Loucy (cell line): ENCODE results near the gene SARNP.

Experiments
- H2AFZ ChIP-seq: fragments of 200-600 bp; sonication (generic); 2 replicates; pipeline ENCODE4 v1.6.0; 2016; ENCODE audit warnings: antibody characterized with exemption, mild to moderate bottlenecking, low read length, moderate library complexity
- H3F3A ChIP-seq: fragments of 200-600 bp; 2 replicates; pipeline ENCODE4 v1.6.0; 2016; ENCODE audit warnings: antibody characterized with exemption, low read depth, mild to moderate bottlenecking
- H3K27me3 ChIP-seq: fragments of 200-600 bp; sonication (generic); 2 replicates; pipeline ENCODE4 v1.6.1; 2014; ENCODE audit warnings: low read length, mild to moderate bottlenecking; ENCODE audit not compliant: insufficient read depth, poor library complexity, severe bottlenecking
- H3K36me3 ChIP-seq: fragments of 200-600 bp; sonication (generic); 2 replicates; pipeline ENCODE4 v1.6.1; 2016; ENCODE audit warnings: low read length; ENCODE audit not compliant: insufficient read depth
- H3K4me1 ChIP-seq: fragments of 200-600 bp; sonication (generic); 2 replicates; pipeline ENCODE4 v1.5.1; 2014; ENCODE audit warnings: low read length, mild to moderate bottlenecking; ENCODE audit not compliant: insufficient read depth, poor library complexity, severe bottlenecking
- H3K4me2 ChIP-seq: fragments of 200-600 bp; sonication (generic); 2 replicates; pipeline ENCODE4 v1.6.0; 2014; ENCODE audit warnings: antibody characterized with exemption, low read length, low read depth, mild to moderate bottlenecking; ENCODE audit not compliant: poor library complexity, severe bottlenecking
- H3K4me3 ChIP-seq: fragments of 200-600 bp; sonication (generic); 2 replicates; pipeline ENCODE4 v1.5.1; 2014; ENCODE audit warnings: low read length, mild to moderate bottlenecking, mixed read lengths; ENCODE audit not compliant: poor library complexity, severe bottlenecking
- H3K79me2 ChIP-seq: fragments of 200-600 bp; sonication (generic); 2 replicates; pipeline ENCODE4 v1.6.1; 2014; ENCODE audit warnings: low read length; ENCODE audit not compliant: insufficient read depth
- H3K9ac ChIP-seq: fragments of 200-600 bp; sonication (generic); 2 replicates; pipeline ENCODE4 v1.6.0; 2014; ENCODE audit warnings: mild to moderate bottlenecking, low read depth, low read length, moderate library complexity; ENCODE audit not compliant: poor library complexity, severe bottlenecking
- H3K9me2 ChIP-seq: fragments of 200-600 bp; sonication (generic); replicated peaks from 2 replicates; pipeline ENCODE4 v1.6.1; 2016; ENCODE audit warnings: low read depth, low read length, mixed read lengths
- H3K9me3 ChIP-seq: fragments of 200-600 bp; sonication (generic); 2 replicates; pipeline ENCODE4 v1.6.1; 2014; ENCODE audit warnings: mild to moderate bottlenecking, antibody characterized with exemption, low read length, low read depth; ENCODE audit not compliant: insufficient read depth
- H4K20me1 ChIP-seq: fragments of 200-600 bp; sonication (generic); 2 replicates; pipeline ENCODE4 v1.6.0; 2014; ENCODE audit warnings: antibody characterized with exemption, low read length, mild to moderate bottlenecking; ENCODE audit not compliant: insufficient read depth, poor library complexity, severe bottlenecking
- CTCF ChIP-seq: fragments of 200-600 bp; sonication (generic); conservative IDR thresholded peaks from 2 replicates; pipeline ENCODE4 v1.5.1; 2014; ENCODE audit warnings: mild to moderate bottlenecking, antibody characterized with exemption, low read length
- EZH2phosphoT487 ChIP-seq: fragments of 200-600 bp; IDR thresholded peaks from 2 replicates; pipeline ENCODE4 v1.6.1; 2018; ENCODE audit warnings: antibody characterized with exemption, mild to moderate bottlenecking, moderate library complexity, borderline replicate concordance

Gene SARNP

GRCh38 chr12:55734595-55734994 is 82.9 kb downstream of the SARNP start:
- TF ChIP-seq EZH2phosphoT487 (no peak), CTCF (no peak)

GRCh38 chr12:55733858-55734257 is 83.7 kb downstream of the SARNP start:
- Histone ChIP-seq H3K79me2 (peaks cover 13% of the 10 kb centered on the region), H2AFZ (no peak overlapping the region), H3F3A (peaks cover 12% of the 10 kb centered on the region), H3K4me2 (no peak overlapping the region), H4K20me1 (no peaks in the 10 kb centered on the region), H3K9me2 (no peaks in the 10 kb centered on the region), H3K9me3 (no peaks in the 10 kb centered on the region), H3K9ac (no peak overlapping the region), H3K4me1 (peaks cover 36% of the 10 kb centered on the region), H3K4me3 (no peak overlapping the region), H3K36me3 (no peaks in the 10 kb centered on the region), H3K27me3 (no peaks in the 10 kb centered on the region)
- TF ChIP-seq CTCF (no peak), EZH2phosphoT487 (no peak)

More at GRCh38 chr12:55734595-55734994, 82.9 kb downstream of the SARNP start:
- Histone ChIP-seq H3K9me2 (no peaks in the 10 kb centered on the region), H3K9ac (no peak overlapping the region), H3K4me3 (no peak overlapping the region), H4K20me1 (no peaks in the 10 kb centered on the region), H3F3A (peaks cover 12% of the 10 kb centered on the region), H3K4me2 (no peak overlapping the region), H3K36me3 (no peaks in the 10 kb centered on the region), H3K9me3 (no peaks in the 10 kb centered on the region), H2AFZ (no peak overlapping the region), H3K27me3 (no peaks in the 10 kb centered on the region), H3K4me1 (peaks cover 36% of the 10 kb centered on the region), H3K79me2 (peaks cover 13% of the 10 kb centered on the region)

GRCh38 chr12:55733021-55733555 is 84.4 kb downstream of the SARNP start:
- Histone ChIP-seq H3K9me3 (no peaks in the 10 kb centered on the region), H3K4me3 (no peak overlapping the region), H3K79me2 (peaks cover 19% of the 10 kb centered on the region), H3K27me3 (no peaks in the 10 kb centered on the region), H3K9me2 (no peaks in the 10 kb centered on the region), H4K20me1 (peaks cover under 1% of the 10 kb centered on the region), H3K9ac (no peak overlapping the region), H3K4me2 (no peak overlapping the region), H3K4me1 (peaks cover 33% of the 10 kb centered on the region), H3K36me3 (no peaks in the 10 kb centered on the region), H2AFZ (no peak overlapping the region), H3F3A (peaks cover 12% of the 10 kb centered on the region)
- TF ChIP-seq CTCF (no peak), EZH2phosphoT487 (no peak)
